Osteoblast (primary cell): ENCODE data around the gene SLC38A1. TPM values are rescaled to one million over a fixed set of nuclear protein-coding genes. Genes with fewer than 3 reads are reported as not detected.

Experiments used
- DNase-seq: peaks from one replicate; pipeline ENCODE4 v3.0.0; 2011; ENCODE audit warnings: low spot score, mixed read lengths; ENCODE audit not compliant: insufficient read length; ENCODE audit errors: missing footprints
- H2AFZ ChIP-seq: 2 replicates; pipeline ENCODE4 v1.6.0; 2011; ENCODE audit warnings: mild to moderate bottlenecking, low read length
- H3K27ac ChIP-seq: 2 replicates; pipeline ENCODE4 v1.5.1; 2011; ENCODE audit warnings: mild to moderate bottlenecking, low read depth, low read length, moderate library complexity
- H3K27me3 ChIP-seq: 2 replicates; pipeline ENCODE4 v1.6.0; 2012; ENCODE audit warnings: mild to moderate bottlenecking, control low read depth, inconsistent platforms, low read length, moderate library complexity; ENCODE audit not compliant: insufficient read depth
- H3K36me3 ChIP-seq: 2 replicates; pipeline ENCODE4 v1.5.1; 2011; ENCODE audit warnings: mild to moderate bottlenecking, low read length, control low read depth, moderate library complexity; ENCODE audit not compliant: insufficient read depth
- H3K4me1 ChIP-seq: 2 replicates; pipeline ENCODE4 v1.5.1; 2011; ENCODE audit warnings: mild to moderate bottlenecking, low read length, control low read depth, moderate library complexity; ENCODE audit not compliant: insufficient read depth
- H3K4me2 ChIP-seq: 2 replicates; pipeline ENCODE4 v1.6.0; 2011; ENCODE audit warnings: mild to moderate bottlenecking, low read length; ENCODE audit not compliant: insufficient read depth
- H3K4me3 ChIP-seq: fragments of 200-600 bp; sonication (generic); 3 replicates; pipeline ENCODE4 v1.5.1; 2012; ENCODE audit warnings: mild to moderate bottlenecking, low read length, inconsistent platforms; ENCODE audit not compliant: insufficient read depth
- H3K79me2 ChIP-seq: 2 replicates; pipeline ENCODE4 v1.6.0; 2012; ENCODE audit warnings: mild to moderate bottlenecking, low read length, control low read depth, inconsistent platforms; ENCODE audit not compliant: insufficient read depth
- H3K9me3 ChIP-seq: 2 replicates; pipeline ENCODE4 v1.5.1; 2011; ENCODE audit warnings: low read depth, low read length, control low read depth
- H4K20me1 ChIP-seq: 2 replicates; pipeline ENCODE4 v1.6.0; 2012; ENCODE audit warnings: mild to moderate bottlenecking, low read length, control low read depth; ENCODE audit not compliant: insufficient read depth
- total RNA-seq: library from RNA; depleted of rRNA; stranded (reverse); fragments of >200 nt; gene quantifications from 2 replicates; pipeline ENCODE4 v1.2.3, GENCODE V29; 2012
- TF ChIP-seq, protein P1 (sequence below): IDR thresholded peaks from 2 replicates; pipeline ENCODE4 v1.5.1; 2011; ENCODE audit warnings: mild to moderate bottlenecking, low read depth, low read length, moderate library complexity; ENCODE audit errors: extremely low read depth

The SLC38A1 gene
- total RNA-seq, 1 donor: 29.7 TPM

DNA sequence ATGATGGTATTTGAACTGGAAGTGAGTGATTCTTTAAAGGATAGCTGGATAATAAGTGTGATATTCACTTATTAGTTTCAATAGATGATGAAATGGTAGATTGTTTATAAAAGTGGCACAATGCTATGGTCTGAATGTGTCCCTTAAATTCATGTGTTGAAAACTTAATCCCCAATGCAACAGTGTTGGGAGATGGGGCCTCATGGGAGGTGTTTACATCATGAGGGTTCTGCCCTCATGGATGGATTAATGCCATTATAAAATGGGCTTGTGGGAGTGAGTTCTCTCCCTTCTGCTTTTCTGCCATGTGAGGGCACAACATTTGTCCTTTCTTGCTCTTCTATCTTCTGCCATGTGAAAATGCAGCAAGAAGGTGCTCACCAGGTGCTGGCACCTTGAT is 134.0 kb downstream of the SLC38A1 start:
- Histone ChIP-seq H3K9me3 (no peaks in the 10 kb centered on the region), H3K4me1 (no peaks in the 10 kb centered on the region), H3K27ac (no peak overlapping the region), H3K4me2 (no peak overlapping the region), H2AFZ (no peak overlapping the region), H3K4me3 (no peak overlapping the region), H3K36me3 (no peaks in the 10 kb centered on the region), H4K20me1 (no peaks in the 10 kb centered on the region), H3K27me3 (peaks cover 38% of the 10 kb centered on the region), H3K79me2 (no peaks in the 10 kb centered on the region)
- TF ChIP-seq, protein P1, sequence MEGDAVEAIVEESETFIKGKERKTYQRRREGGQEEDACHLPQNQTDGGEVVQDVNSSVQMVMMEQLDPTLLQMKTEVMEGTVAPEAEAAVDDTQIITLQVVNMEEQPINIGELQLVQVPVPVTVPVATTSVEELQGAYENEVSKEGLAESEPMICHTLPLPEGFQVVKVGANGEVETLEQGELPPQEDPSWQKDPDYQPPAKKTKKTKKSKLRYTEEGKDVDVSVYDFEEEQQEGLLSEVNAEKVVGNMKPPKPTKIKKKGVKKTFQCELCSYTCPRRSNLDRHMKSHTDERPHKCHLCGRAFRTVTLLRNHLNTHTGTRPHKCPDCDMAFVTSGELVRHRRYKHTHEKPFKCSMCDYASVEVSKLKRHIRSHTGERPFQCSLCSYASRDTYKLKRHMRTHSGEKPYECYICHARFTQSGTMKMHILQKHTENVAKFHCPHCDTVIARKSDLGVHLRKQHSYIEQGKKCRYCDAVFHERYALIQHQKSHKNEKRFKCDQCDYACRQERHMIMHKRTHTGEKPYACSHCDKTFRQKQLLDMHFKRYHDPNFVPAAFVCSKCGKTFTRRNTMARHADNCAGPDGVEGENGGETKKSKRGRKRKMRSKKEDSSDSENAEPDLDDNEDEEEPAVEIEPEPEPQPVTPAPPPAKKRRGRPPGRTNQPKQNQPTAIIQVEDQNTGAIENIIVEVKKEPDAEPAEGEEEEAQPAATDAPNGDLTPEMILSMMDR: no peak
- no peak for DNase-seq

DNA sequence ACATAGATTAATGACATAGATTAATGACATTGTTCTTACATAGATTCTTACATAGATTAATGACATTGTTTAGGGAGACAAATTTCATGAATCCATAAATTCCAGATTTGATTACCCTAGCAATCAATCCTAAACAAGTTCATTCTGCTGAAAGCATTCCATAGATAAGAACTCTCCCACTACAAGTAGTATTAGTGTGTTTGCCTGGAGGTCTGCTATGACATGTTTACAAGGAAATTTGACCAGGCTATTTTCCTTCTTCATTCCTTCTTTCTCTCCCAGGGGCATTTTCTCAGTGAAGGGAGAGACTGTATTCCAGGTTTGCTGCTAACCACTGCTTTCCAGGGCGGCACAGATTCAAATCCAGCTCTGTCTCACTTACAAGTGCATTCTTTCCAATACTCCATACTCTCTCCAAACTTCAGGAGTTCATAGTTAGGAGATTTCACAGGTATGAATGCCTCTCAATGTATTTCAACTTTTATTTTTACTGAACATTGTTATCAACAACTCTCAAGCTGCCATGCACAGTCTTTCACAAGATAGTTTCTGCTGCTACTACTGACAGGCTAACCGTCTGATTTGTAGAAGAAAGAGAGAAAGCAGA is 134.5 kb downstream of the SLC38A1 start:
- H3K9me3 ChIP-seq: no peaks in the 10 kb centered on the region
- no peaks in the 10 kb centered on the region for H4K20me1 ChIP-seq
- no peaks in the 10 kb centered on the region for H3K4me1 ChIP-seq
- H3K4me2 ChIP-seq: no peak overlapping the region
- TF ChIP-seq, protein P1: no peak
- H3K79me2 ChIP-seq: no peaks in the 10 kb centered on the region
- H3K27me3 ChIP-seq: peaks cover 37% of the 10 kb centered on the region
- H3K4me3 ChIP-seq: no peak overlapping the region
- no peak overlapping the region for H3K27ac ChIP-seq
- H3K36me3 ChIP-seq: no peaks in the 10 kb centered on the region
- H2AFZ ChIP-seq: no peak overlapping the region
- DNase-seq: no peak

DNA sequence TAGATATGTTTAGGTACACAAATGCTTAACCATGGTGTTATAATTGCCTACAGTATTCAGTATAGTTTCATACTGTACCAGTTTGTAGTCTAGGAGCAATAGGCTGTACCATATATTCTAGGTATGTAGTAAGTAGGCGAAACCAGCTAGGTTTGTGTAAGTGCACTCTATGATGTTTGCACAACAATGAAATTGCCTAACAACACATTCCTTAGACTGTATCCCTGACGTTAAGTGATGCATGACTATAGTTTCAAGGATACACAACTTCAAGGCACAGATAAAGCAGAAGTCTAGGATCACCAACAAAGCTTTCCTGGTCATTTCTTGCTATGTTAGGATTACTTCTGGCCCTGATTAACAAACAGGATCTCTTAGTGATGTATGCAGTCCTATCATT is 135.1 kb downstream of the SLC38A1 start:
- H3K9me3 ChIP-seq: no peaks in the 10 kb centered on the region
- DNase-seq: no peak
- H3K27ac ChIP-seq: no peak overlapping the region
- no peaks in the 10 kb centered on the region for H4K20me1 ChIP-seq
- TF ChIP-seq, protein P1: no peak
- H3K4me1 ChIP-seq: no peaks in the 10 kb centered on the region
- H3K27me3 ChIP-seq: peaks cover 41% of the 10 kb centered on the region
- no peaks in the 10 kb centered on the region for H3K79me2 ChIP-seq
- H3K36me3 ChIP-seq: no peaks in the 10 kb centered on the region
- H3K4me2 ChIP-seq: no peak overlapping the region
- no peak overlapping the region for H2AFZ ChIP-seq
- H3K4me3 ChIP-seq: no peak overlapping the region

Other genes starting within 250 kb of the SLC38A1 start
- gene SLC38A2, start 103.7 kb upstream of the SLC38A1 start, total RNA-seq: 919 and 1,020 TPM in 2 replicates